Spleen (tissue), 7 donors: ENCODE results near the gene SMAD7.

Experiments
- CTCF ChIP-seq, 11 experiments: fragments of 200-600 bp in 7 of 11; fragments of 450-650 bp in 4 of 11; sonication (generic) in 4 of 11; IDR thresholded peaks in 8 of 11; conservative IDR thresholded peaks in 3 of 11; 1 replicate in 7 of 11; 2 replicates in 4 of 11; pipeline versions ENCODE4 v1.4.0 to v1.8.0; 2016 to 2021; ENCODE audit warnings: antibody characterized with exemption in 11 of 11, inconsistent platforms in 4 of 11, mild to moderate bottlenecking in 1 of 11
- POLR2AphosphoS5 ChIP-seq, 3 donors: sonication (generic); formaldehyde crosslinking; IDR thresholded peaks; one replicate each; pipeline ENCODE4 v1.5.1; 2017; ENCODE audit warnings: antibody characterized with exemption in 3 of 3
- donor health status: DM: no; HTN: no; CAD: no; lungs with moderate emphysema.
- donor health status: DM: no; HTN: no; CAD: no.
- donor health status: DM: no; HTN: no; CAD: no.

DNA sequence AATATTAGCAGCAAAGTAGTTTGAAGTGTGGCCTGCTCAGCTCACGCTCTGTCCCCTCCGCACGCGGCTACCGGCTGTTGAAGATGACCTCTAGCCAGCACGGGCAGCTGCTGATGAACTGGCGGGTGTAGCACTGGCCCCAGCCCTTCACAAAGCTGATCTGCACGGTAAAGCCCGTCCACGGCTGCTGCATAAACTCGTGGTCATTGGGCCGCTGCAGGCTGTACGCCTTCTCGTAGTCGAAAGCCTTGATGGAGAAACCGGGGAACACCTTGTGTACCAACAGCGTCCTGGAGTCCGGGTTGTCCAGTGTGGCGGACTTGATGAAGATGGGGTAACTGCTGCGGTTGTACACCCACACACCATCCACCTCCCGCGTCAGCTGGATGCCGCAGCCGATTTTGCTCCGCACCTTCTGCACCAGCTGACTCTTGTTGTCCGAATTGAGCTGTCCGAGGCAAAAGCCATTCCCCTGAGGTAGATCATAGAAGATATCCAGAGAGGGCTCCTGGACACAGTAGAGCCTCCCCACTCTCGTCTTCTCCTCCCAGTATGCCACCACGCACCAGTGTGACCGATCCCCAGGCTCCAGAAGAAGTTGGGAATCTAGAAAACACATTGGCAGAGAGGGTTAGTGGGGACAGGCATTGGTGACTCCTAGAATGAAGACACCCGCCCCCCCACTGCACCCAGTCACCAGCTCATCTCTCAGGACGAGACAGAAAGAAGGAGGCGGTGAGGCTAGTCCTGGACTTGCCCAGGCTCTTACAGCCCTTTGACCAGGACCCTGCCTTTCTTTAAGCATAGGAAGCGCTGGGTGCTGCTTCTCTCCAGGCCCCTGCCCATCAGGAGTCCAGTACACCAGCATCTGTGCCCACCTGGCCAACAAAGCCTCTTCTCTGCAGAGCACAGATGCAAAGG, 29.2 kb downstream of the SMAD7 start:
- no peak for TF ChIP-seq CTCF (IDR thresholded peaks at IDR 0.05 in 8 of 11, conservative IDR thresholded peaks at IDR 0.05 in 3 of 11)
- TF ChIP-seq POLR2AphosphoS5 (IDR thresholded peaks at IDR 0.05), result no peak
